Sigmoid colon (tissue), 7 donors: ENCODE measurements around the gene CNTNAP5. TPM values are rescaled to one million over a fixed set of nuclear protein-coding genes. Genes with fewer than 3 reads are reported as not detected.

Experiments used
- DNase-seq: peaks from one replicate; pipeline ENCODE4 v3.0.0-alpha.2; 2019
- H3K27ac ChIP-seq, 4 donors: fragments of 200-600 bp; sonication (generic); one replicate each; pipeline ENCODE4 v1.5.1; 2016 to 2019; ENCODE audit warnings: mild to moderate bottlenecking in 1 of 4
- H3K27me3 ChIP-seq, 3 donors: fragments of 200-600 bp; sonication (generic); one replicate each; pipeline ENCODE4 v1.5.1; 2019; ENCODE audit warnings: mild to moderate bottlenecking in 1 of 3
- H3K36me3 ChIP-seq, 4 donors: fragments of 200-600 bp; sonication (generic); one replicate each; pipeline ENCODE4 v1.5.1; 2016 to 2019
- H3K4me1 ChIP-seq, 4 donors: fragments of 200-600 bp; sonication (generic); one replicate each; pipeline ENCODE4 v1.5.1; 2017 to 2019
- H3K4me3 ChIP-seq, 4 donors: fragments of 200-600 bp; sonication (generic); one replicate each; pipeline ENCODE4 v1.5.1; 2017 to 2019; ENCODE audit warnings: mild to moderate bottlenecking in 2 of 4, moderate library complexity in 1 of 4
- H3K9me3 ChIP-seq, 4 donors: fragments of 200-600 bp in 3 of 4; sonication (generic) in 3 of 4; one replicate each; pipeline versions ENCODE4 v1.5.1 to v1.6.1; 2013 to 2019
- EP300 ChIP-seq, 4 donors: sonication (generic); formaldehyde crosslinking; IDR thresholded peaks; one replicate each; pipeline ENCODE4 v1.6.1; 2017; ENCODE audit warnings: antibody characterized with exemption in 4 of 4
- POLR2A ChIP-seq, 2 donors: fragments of 450-650 bp; IDR thresholded peaks; one replicate each; pipeline ENCODE4 v1.6.1; 2016; ENCODE audit warnings: antibody characterized with exemption in 2 of 2, mild to moderate bottlenecking in 2 of 2, moderate library complexity in 2 of 2
- POLR2AphosphoS5 ChIP-seq, 4 donors: sonication (generic); formaldehyde crosslinking; IDR thresholded peaks; one replicate each; pipeline ENCODE4 v1.6.1; 2017; ENCODE audit warnings: antibody characterized with exemption in 4 of 4
- WGBS, 2 donors: extraction: QIAGEN DNeasy Blood & Tissue Kit; methylation state at CpG; one replicate each; pipeline ENCODE4 v1.1.7; 2013; 5-methylcytosine and 5-hydroxymethylcytosine counted together
- intact Hi-C: fragments of 100-400 bp; cut with DNase I; formaldehyde crosslinking; loops from one replicate; pipeline ENCODE4 v1.15.1; 2023
- polyA plus RNA-seq, 3 donors: library from polyadenylated mRNA; stranded (reverse); fragments of 200-250 nt; gene quantifications; one replicate each; pipeline ENCODE4 v1.2.3, GENCODE V29; 2013
- total RNA-seq, 4 donors: library from RNA; depleted of rRNA; stranded (reverse); fragments of >200 nt; gene quantifications; one replicate each; pipeline ENCODE4 v1.1.0, GENCODE V29; 2016
- TF ChIP-seq, protein P1 (sequence below), 4 experiments: fragments of 450-650 bp in 3 of 4; fragments of 200-600 bp in 1 of 4; IDR thresholded peaks; one replicate each; pipeline ENCODE4 v1.5.1; 2016 to 2019; ENCODE audit warnings: antibody characterized with exemption in 4 of 4, mild to moderate bottlenecking in 3 of 4, moderate library complexity in 2 of 4
- donor health status: healthy with polysubstance abuse.
- donor health status: Bipolar disorder and iron deficiency.
- donor health status: healthy.

Gene CNTNAP5
- total and polyA plus RNA-seq, 7 donors: 0.74 to 4.5 (median 1.5) TPM; not detected in 2

DNA sequence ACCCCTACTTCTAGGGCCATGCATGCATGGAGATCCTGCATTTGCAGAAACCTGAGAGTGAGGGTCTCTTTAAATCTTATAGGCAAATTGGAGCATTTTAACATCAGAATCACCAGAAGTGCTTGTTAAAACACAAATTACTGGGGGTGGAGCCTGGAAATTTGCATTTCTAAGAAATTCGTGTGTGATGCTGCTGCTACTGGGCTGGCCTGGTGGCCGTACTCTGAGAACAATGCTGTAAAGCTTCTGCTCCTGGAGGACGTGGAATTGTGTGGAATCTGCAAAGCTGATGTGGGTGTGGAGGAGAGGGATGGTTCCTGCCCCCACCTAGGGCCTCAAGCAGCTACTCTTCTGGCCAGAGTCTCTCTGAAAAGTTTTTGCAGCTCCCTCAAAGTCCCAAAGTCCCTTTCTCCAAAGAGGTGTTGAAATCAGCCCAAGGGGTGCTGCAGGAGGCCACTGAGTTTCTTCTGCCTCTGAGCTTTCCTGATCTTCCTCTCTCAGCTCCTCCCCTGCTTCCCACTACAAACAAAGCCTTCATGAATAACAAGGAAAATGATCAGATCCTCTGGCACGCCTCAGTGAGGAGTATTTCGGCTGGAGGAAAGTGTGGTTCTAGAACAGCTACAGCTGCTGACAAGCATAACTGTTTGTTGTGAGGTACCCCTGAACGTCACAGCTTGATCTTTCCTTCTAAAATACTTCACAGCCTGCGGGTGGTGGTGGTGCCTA lies 508.3 kb downstream of the CNTNAP5 start:
- H3K27ac ChIP-seq: no peak overlapping the region
- intact Hi-C loops: no loop called here
- no peak for DNase-seq
- H3K4me3 ChIP-seq: no peak overlapping the region
- no peaks in the 10 kb centered on the region for H3K4me1 ChIP-seq
- 65 to 75% methylated on average over 7 of the region's 7 CpGs for WGBS, 2 donors
- TF ChIP-seq EP300 (IDR thresholded peaks at IDR 0.05) (no peak), POLR2AphosphoS5 (IDR thresholded peaks at IDR 0.05) (no peak), POLR2A (IDR thresholded peaks at IDR 0.05) (no peak)
- TF ChIP-seq, protein P1, sequence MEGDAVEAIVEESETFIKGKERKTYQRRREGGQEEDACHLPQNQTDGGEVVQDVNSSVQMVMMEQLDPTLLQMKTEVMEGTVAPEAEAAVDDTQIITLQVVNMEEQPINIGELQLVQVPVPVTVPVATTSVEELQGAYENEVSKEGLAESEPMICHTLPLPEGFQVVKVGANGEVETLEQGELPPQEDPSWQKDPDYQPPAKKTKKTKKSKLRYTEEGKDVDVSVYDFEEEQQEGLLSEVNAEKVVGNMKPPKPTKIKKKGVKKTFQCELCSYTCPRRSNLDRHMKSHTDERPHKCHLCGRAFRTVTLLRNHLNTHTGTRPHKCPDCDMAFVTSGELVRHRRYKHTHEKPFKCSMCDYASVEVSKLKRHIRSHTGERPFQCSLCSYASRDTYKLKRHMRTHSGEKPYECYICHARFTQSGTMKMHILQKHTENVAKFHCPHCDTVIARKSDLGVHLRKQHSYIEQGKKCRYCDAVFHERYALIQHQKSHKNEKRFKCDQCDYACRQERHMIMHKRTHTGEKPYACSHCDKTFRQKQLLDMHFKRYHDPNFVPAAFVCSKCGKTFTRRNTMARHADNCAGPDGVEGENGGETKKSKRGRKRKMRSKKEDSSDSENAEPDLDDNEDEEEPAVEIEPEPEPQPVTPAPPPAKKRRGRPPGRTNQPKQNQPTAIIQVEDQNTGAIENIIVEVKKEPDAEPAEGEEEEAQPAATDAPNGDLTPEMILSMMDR (IDR thresholded peaks at IDR 0.05): no peak
- H3K36me3 ChIP-seq: no peaks in the 10 kb centered on the region
- no peaks in the 10 kb centered on the region for H3K27me3 ChIP-seq
- H3K9me3 ChIP-seq: no peaks in the 10 kb centered on the region

DNA sequence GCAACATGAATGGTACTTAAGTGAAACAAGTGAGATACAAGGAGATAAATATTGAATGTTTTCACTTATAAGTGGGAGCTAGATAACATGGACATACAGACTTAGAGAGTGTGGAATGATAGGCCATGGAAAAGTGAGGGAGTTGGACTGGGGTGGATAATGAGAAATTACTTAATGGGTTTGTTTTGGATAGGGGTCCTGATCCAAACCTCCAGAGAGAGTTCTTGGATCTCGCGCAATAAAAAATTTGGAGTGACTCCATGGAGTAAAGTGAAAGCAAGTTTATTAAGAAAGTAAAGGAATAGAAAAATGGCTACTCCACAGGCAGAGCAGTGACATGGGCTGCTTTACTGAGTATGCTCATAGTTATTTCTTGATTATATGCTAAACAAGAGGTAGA lies 508.9 kb downstream of the CNTNAP5 start:
- intact Hi-C loops: no loop called here
- WGBS, 2 donors: 78 to 91% methylated on average over 2 of the region's 2 CpGs

DNA sequence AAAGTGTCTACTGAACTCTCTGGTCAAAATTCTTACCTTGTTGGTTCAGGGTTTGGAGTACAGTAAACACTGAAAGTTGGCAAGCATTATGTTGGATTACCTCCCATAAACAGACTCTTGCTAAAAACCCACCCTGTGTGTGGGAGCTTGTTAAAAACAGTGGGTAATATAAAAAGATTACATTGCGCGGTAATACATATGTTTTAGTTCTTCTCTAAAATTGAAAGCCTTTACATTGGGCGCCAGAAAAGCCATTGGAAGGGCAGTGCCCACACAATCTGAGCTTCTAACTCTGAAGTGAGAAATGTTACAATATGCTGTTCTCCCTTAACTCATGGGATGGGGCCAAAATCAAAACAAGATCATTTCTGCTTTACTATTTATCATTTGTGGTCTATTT lies 510.7 kb downstream of the CNTNAP5 start:
- Histone ChIP-seq H3K4me3 (no peak overlapping the region), H3K27ac (no peak overlapping the region), H3K27me3 (no peaks in the 10 kb centered on the region), H3K4me1 (no peaks in the 10 kb centered on the region), H3K36me3 (no peaks in the 10 kb centered on the region), H3K9me3 (no peaks in the 10 kb centered on the region)
- intact Hi-C loops: no loop called here
- WGBS, 2 donors: 48 to 88% methylated on average over 3 of the region's 3 CpGs
- DNase-seq: no peak
- TF ChIP-seq POLR2AphosphoS5 (IDR thresholded peaks at IDR 0.05) (no peak), POLR2A (IDR thresholded peaks at IDR 0.05) (no peak), EP300 (IDR thresholded peaks at IDR 0.05) (no peak)
- TF ChIP-seq, protein P1 (IDR thresholded peaks at IDR 0.05): no peak

More for the DNA sequence above, 508.9 kb downstream of the CNTNAP5 start:
- H3K27ac ChIP-seq: no peak overlapping the region
- H3K9me3 ChIP-seq: no peaks in the 10 kb centered on the region
- H3K27me3 ChIP-seq: no peaks in the 10 kb centered on the region
- no peak for TF ChIP-seq EP300 (IDR thresholded peaks at IDR 0.05)
- no peak for TF ChIP-seq POLR2AphosphoS5 (IDR thresholded peaks at IDR 0.05)
- TF ChIP-seq, protein P1 (IDR thresholded peaks at IDR 0.05): no peak
- no peak for TF ChIP-seq POLR2A (IDR thresholded peaks at IDR 0.05)
- no peak overlapping the region for H3K4me3 ChIP-seq
- no peaks in the 10 kb centered on the region for H3K4me1 ChIP-seq
- DNase-seq: no peak
- no peaks in the 10 kb centered on the region for H3K36me3 ChIP-seq

DNA sequence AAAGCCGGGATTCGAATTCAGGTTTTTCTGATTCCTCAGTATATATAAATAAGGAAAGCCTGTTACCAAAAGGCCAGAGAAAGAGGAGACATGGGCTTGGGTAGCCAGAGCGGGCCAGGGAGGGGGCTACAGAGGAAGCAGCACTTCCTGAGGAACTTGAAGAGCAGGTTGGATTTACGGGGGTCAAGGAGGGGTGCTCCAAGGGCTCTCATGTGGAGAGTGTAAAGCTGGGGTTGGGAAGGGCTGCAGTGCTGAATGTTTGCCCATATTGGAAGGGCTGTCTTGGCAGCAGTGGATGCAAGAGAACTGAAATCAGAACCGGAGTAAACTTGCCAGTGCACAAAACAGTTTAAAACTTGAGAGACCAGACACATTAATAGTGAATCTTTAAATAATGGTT lies 511.5 kb downstream of the CNTNAP5 start:
- no peaks in the 10 kb centered on the region for H3K9me3 ChIP-seq
- 55 to 78% methylated on average over 5 of the region's 5 CpGs for WGBS, 2 donors
- no peaks in the 10 kb centered on the region for H3K36me3 ChIP-seq
- intact Hi-C loops: no loop called here
- no peak for DNase-seq
- H3K4me1 ChIP-seq: no peaks in the 10 kb centered on the region
- H3K4me3 ChIP-seq: no peak overlapping the region
- no peak overlapping the region for H3K27ac ChIP-seq
- H3K27me3 ChIP-seq: no peaks in the 10 kb centered on the region
- no peak for TF ChIP-seq POLR2A (IDR thresholded peaks at IDR 0.05)
- TF ChIP-seq POLR2AphosphoS5 (IDR thresholded peaks at IDR 0.05): no peak
- TF ChIP-seq, protein P1 (IDR thresholded peaks at IDR 0.05): no peak
- TF ChIP-seq EP300 (IDR thresholded peaks at IDR 0.05): no peak

DNA sequence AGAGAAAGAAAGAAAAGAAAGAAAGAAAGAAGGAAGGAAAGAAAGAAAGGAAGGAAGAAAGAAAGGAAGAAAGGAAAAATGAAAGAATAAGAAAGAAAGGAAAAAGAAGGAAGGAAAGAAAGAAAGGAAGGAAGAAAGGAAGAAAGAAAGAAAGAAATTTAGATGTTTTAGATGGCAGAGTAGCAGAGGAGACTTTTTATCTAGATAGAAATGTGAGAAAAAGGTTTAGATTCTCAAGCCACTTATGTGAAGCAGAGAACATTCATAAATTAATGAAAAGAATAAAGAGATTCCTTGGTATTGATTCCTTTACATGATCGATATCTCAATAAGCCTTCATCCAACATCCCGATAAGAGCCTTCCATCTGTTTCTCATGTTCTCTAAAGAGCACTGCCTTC lies 513.5 kb downstream of the CNTNAP5 start:
- Histone ChIP-seq H3K4me3 (no peak overlapping the region), H3K4me1 (peaks cover 0 to 12% (median 4%) of the 10 kb centered on the region in 4 donors), H3K27ac (no peak overlapping the region), H3K9me3 (no peaks in the 10 kb centered on the region), H3K27me3 (no peaks in the 10 kb centered on the region), H3K36me3 (no peaks in the 10 kb centered on the region)
- 92 to 97% methylated on average over 2 of the region's 2 CpGs for WGBS, 2 donors
- intact Hi-C loops: no loop called here
- TF ChIP-seq POLR2AphosphoS5 (IDR thresholded peaks at IDR 0.05) (no peak), EP300 (IDR thresholded peaks at IDR 0.05) (no peak), POLR2A (IDR thresholded peaks at IDR 0.05) (no peak)
- TF ChIP-seq, protein P1 (IDR thresholded peaks at IDR 0.05): no peak
- no peak for DNase-seq
